NCI-H524 treated with DMSO at 0.1 percent for 48 hours (cell line): ENCODE measurements around the gene POU4F3.

ENCODE experiments used
- DNase-seq: peaks from one replicate; lab custom pipeline; 2025; lab: John Stamatoyannopoulos, UW

Gene POU4F3

GRCh38 chr5:146339715-146340259, 1.1 kb downstream of the POU4F3 start:
- DNase-seq = no peak

DNA sequence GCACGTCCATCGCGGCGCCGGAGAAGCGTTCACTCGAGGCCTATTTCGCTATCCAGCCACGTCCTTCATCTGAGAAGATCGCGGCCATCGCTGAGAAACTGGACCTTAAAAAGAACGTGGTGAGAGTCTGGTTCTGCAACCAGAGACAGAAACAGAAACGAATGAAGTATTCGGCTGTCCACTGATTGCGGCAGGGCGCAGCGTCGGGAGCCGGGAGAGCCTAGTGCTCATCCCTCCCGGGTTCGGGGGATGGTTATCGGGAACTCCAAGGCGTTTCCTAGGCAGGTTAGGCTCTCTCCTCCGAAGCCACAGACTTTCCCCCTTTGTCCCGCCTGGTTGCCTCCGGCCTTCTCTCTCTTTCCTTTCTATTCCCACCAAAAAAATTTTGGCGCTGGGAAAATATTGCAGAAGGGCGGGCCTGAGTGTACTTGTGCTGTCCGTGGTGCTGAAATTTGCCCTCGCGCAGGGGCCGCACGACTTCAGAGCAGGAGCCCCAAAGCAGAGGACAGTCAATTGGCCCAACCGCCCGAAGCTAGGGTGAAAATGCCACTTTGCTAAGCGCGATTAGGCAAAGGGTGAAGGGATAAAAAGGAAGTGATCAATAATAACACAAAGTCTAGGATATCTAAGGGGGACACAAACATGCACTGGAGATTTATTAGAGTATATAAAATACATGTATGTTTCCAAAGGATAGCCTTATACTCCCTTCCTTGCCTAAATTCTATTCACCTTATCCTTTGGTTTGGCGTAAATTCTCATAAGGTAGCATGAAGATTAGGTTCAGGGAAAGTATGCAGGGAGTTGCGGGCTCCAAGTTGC, 1.8 kb downstream of the POU4F3 start:
- no peak for DNase-seq

GRCh38 chr5:146341854-146342253, 3.2 kb downstream of the POU4F3 start:
- no peak for DNase-seq

DNA sequence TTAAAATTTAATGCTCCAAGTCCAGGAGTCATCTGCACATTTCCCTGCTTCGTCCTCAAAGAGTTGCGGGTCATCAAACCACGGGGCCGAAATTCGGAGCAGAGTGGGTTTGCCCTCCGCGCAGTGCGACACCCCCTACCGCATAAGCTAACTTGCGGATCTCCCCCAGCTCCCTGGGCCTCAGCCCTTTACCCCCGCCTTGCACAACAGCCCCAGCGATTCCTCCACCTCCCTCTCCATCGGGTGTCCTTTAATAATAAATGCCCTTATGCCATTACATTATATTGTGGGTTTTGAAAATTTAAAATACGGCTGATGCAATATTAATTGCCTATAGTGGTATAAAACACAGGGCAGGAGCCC, 3.9 kb downstream of the POU4F3 start:
- DNase-seq = no peak

DNA sequence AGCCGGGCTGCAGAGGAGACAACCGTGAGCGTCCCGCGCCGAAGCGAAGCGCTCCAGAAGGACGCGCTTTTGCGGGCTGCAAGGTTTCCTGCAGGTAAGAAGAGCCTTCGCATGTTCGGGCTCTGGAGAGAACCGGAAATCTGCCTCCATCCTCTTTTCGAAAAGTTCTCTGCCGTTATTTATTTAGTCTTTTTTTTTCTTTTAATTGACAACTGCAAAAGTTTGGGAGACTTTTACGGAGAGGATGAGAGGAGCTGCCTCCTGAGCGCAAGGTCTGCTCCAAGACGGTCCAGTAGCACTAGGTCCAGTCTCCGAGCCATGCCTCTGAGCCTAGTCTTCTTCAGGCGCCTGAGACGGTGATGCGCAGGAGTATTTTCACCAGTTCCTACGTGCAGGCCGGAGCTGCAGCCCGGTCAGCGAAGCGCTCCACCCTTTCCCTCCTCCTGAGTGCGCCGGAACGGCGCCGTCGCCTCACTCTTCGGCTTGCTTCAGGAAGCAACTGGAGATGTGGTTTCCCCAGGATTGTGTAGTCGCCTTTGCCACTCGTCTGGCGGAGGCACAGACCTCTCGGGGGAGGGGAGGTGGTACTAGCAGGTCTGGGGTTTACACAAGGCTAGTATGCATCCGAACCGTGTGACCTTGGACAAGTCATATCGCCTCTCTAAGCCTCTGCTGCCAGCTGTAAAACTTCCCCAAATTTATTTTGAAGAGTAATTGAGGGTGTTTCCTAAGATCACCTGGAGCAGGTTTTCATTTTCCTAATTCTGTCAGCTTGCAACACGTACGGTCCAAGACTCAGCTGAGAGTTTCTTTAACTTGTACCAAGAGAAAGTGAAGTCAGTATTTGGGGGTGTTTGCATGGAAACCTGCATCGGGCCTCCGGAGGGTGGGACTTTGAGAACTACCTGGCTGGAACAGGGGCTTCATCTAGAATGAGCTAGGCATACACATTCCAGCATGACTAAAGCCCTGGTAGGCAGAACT, 4.5 kb downstream of the POU4F3 start:
- no peak for DNase-seq

DNA sequence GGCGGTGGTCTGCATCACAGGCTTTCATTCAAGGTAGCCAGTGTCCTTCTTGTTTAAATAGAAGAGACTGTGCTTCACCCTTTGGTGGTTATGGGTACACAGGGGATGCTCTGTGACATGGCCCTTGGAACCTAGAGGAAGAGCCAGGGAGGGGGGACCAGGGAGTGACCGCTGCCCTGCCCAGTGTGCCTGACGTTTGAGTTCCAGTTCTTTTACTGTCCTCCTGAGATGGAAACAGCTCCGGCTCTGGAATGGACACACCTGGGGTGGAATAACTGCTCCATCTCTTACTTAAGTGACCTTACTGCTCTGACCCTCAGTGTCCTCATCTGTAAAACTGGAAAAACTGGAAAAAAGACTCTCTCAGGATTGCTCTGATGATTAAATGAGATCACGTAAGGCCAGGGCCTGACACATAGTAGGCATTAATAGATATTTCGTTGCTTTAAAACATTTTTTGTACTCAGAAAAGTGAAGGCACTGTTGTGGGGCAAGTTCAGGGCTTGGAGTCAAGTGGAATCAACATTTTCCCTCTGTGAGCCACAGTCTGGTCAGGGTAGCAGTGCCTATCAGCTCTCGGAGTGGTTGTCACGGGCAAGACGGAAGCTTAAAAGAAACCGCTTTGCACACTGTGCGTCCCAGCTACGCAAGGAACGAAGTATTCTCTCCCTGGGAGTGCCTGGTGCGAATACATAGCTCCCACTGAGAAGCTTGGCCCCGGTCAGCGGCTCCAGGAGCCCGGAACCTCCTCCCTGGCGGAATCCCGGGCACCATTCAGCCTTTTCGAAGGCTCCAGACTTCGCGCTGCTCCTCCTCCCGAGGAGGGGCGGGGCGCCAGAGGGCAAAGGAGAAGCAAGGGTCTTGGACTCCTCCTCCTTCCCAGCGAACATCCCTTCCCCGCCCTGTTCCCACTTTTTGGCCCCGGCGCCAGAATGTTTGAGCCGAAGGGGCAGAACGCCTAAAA, 5.8 kb downstream of the POU4F3 start:
- no peak for DNase-seq

GRCh38 chr5:146345240-146345577, 6.6 kb downstream of the POU4F3 start:
- DNase-seq = no peak

DNA sequence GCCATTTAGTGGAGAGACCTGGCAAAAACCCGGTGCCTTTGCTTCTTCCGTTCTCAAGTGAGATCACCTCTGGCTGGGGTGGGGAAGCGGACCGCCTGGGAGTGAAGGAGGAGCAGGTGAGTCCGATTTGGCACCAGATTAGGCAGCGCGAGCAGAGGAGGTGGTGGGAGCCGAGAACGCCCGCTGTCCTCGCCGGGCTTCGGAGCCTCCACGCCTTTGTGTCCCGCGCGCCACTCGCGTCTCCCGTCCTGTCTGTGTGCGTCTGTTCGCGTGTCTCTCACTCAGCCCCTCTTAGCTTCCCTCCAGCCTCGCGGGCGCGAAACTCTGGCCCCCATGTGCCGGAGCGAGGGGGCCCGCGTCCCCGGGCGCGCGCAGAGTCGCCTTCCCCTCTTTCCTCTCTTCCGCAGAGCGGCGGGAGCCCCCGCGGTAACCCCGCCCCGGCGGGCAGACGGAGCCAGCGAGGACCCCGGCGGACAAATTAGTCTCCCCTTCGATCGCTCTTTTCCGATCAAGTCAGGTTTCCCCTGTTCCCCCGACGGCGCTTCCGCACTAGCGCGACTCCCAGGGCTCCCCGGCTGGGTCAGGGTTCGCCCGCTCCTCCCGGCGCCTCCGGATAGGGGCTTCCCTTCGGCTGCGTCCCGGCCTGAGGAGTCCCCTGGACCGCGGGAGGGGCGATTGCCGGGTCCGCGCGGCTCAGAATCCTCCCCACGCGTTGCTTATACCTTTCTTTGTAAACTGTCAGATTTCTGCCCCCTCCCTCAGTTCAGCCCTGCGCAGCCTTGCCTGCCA, 7.1 kb downstream of the POU4F3 start:
- no peak for DNase-seq

DNA sequence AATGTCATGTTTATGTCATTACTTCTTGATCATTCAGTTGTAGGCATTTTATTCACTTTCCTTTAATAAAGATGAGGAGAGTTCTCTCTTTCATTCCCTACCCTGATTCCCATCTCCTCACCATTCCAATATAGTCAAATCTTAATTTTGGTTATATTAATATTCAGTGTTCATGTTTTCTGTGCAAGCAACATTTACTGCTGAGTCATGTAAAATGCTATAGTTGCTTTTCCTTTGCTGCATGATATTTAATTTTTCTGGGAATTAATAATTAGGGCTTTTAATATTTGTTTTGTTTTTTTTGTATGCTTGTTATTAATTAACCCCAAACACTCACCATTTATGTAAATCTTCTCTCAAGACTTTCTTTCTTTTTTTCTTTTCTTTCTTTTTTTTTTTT, 18.5 kb downstream of the POU4F3 start:
- DNase-seq = no peak

DNA sequence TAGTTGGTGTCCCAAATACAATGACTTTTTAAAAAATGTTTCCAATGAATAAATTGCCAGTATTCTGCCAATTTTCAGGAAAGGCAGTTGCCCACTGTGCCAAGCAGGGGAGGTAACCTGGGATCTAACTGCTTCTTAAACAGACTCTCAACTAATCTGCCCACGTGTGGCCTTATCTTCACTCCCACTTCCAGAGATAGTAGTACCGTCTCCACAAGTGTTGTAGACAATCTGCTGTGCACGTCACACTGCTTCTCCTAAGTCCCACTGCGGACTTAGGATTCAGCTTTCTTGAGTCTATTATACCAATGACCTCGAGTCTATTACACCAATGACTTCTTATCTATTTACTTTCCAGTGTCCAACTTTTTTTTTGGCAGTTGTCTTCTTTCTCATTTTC, 21.2 kb downstream of the POU4F3 start:
- DNase-seq = no peak

GRCh38 chr5:146363161-146363874, 24.7 kb downstream of the POU4F3 start:
- no peak for DNase-seq

- no peak for DNase-seq
These were observed 27.0 kb downstream of the POU4F3 start for GRCh38 chr5:146365618-146366017.

- no peak for DNase-seq
These were observed 28.3 kb downstream of the POU4F3 start for GRCh38 chr5:146366904-146367303.

DNA sequence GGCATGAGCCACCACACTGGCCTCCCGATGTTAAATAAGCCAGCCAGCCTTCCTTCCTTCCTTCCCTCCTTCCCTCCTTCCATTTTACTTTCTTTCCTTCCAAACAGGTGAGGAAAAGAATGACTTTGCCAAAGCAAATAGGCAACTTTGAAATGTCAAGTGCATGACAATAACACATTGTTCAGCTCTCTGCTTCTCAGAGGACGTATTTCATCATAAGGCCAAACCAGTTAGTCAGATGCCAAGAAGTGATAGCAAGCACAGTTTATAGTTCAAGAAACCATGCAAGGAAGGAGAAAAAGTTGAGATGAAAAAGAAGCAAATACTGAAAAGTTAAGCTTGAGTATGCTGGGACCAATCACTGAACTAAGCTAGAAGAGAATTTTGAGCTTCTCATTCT, 29.5 kb downstream of the POU4F3 start:
- no peak for DNase-seq

DNA sequence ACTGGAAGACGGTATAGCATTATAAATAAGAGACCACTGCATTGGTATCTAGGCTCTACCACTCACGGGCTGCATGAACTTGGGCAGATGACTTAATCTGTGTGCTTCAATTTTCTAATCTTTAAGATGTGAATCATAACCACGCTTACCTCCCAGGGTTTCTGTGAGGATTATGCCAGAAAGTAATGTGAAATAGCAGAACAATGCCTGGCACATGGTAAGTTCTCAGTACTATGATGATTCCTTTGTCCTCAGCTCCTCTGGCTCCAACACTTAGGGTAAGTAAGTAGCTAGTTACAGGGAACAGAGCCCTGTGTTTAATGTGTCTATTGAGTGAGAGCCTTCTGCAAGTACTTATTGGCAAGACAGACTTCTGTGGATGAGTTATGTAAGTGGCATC, 31.1 kb downstream of the POU4F3 start:
- no peak for DNase-seq

- no peak for DNase-seq
These were observed 38.2 kb downstream of the POU4F3 start for GRCh38 chr5:146376821-146377220.

DNA sequence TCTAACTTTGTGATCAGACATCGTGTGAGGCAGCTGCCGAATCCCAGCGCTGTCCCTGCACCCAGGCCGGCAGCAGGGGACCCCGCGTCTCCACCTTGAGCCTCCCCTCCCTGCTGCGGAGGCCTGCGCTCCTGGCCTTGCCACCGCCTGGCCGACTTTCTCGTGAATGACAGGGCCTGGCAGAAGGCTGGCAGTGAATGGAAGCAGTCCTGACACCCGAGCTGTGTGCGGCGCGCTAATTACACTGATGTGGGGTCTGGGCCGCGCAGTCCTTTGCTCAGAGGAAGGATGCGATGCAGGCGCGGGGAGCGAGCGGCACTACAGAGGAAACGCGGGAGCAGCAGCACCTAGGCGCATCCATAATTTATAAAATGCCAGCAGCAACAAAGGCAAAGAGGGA, 40.3 kb downstream of the POU4F3 start:
- DNase-seq = no peak

- no peak for DNase-seq
These were observed 42.1 kb downstream of the POU4F3 start for GRCh38 chr5:146380714-146381113.

DNA sequence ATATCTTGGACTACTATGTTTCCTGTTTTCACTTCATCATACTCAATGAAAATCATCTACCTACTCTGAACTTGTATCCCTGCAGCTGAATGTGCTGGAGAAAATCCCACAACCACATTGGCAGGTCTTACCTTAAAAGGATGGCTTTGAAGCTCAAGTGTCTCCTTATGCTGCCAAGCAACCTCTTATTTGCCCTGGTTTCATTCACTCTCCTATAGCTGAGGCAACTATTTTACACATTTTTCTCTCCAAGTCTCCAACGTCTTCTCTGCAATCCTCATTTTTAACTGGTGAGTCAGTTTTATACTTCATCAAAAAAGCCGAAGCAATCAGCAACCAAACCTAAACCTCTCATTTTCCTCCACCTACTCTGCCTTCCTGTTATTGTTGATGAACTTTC, 49.7 kb downstream of the POU4F3 start:
- no peak for DNase-seq

GRCh38 chr5:146390469-146390868, 51.8 kb downstream of the POU4F3 start:
- DNase-seq = no peak
